ENCODE results near the gene NFATC3.

NFATC3 gene

DNA sequence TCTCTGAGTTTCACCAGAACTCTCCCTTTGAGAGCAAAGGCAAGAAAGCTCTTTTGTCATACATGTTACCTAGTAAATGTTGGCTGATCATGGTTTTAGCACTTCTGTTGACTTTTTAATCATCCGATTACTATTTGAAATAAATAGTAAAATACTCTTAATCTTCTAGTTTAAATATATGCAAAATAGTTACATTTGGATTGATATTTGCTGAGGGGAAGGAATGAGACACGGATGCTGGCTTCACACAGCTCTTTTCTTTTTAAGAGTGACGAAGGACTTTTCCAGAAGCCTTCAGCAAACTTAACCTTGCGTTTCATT is 9.4 kb downstream of the NFATC3 start:
- ATAC-seq (ENCODE audit: low read depth) = no peak

GRCh38 chr16:68096491-68096890 is 11.3 kb downstream of the NFATC3 start:
- TF ChIP-seq CTCF (IDR thresholded peaks at IDR 0.05; ENCODE audit: poor library complexity, severe bottlenecking) = no peak
- H3K9me3 ChIP-seq (ENCODE audit: severe bottlenecking) = peaks cover 5% of the 10 kb centered on the region
- H3K4me3 ChIP-seq (ENCODE audit: severe bottlenecking) = no peak overlapping the region
- DNase-seq (ENCODE audit: low spot score) = no peak
- H3K4me1 ChIP-seq (ENCODE audit: insufficient read depth, poor library complexity, severe bottlenecking) = peaks cover 24% of the 10 kb centered on the region
- H3K36me3 ChIP-seq (ENCODE audit: low read depth) = no peaks in the 10 kb centered on the region
- ATAC-seq (ENCODE audit: low read depth) = no peak
- H3K27me3 ChIP-seq (ENCODE audit: insufficient read depth, poor library complexity, severe bottlenecking) = no peaks in the 10 kb centered on the region
- no peak overlapping the region for H3K27ac ChIP-seq (ENCODE audit: poor library complexity, severe bottlenecking)

More for the DNA sequence above, 9.4 kb downstream of the NFATC3 start:
- Histone ChIP-seq H3K4me3 (ENCODE audit: severe bottlenecking) (no peak overlapping the region), H3K4me1 (ENCODE audit: insufficient read depth, poor library complexity, severe bottlenecking) (peaks cover 44% of the 10 kb centered on the region), H3K36me3 (ENCODE audit: low read depth) (no peaks in the 10 kb centered on the region), H3K27ac (ENCODE audit: poor library complexity, severe bottlenecking) (no peak overlapping the region), H3K9me3 (ENCODE audit: severe bottlenecking) (peaks cover 5% of the 10 kb centered on the region), H3K27me3 (ENCODE audit: insufficient read depth, poor library complexity, severe bottlenecking) (no peaks in the 10 kb centered on the region)
- no peak for DNase-seq (ENCODE audit: low spot score)
- TF ChIP-seq CTCF (IDR thresholded peaks at IDR 0.05; ENCODE audit: poor library complexity, severe bottlenecking) = no peak

DNA sequence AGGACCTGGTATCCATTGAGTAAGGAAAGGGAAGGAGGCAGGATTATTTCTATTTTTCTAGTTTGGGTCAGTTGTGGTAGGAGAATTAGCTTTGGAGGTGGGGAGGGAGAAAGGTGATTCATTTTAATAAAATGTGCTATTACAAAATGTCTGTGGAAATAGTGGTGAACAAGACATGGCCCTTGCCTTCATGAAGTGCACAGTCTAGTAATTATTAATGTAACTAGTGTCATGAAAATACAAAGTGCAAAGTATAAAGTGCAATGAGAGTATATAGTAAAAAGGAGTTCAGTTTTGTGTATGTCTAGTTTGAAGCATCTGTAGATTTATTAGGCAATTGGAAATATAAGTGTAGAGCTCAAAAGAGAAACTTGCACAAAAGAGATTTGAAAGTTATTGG is 11.9 kb downstream of the NFATC3 start:
- H3K27ac ChIP-seq (ENCODE audit: poor library complexity, severe bottlenecking) = no peak overlapping the region
- no peak overlapping the region for H3K4me3 ChIP-seq (ENCODE audit: severe bottlenecking)
- no peak for ATAC-seq (ENCODE audit: low read depth)

DNA sequence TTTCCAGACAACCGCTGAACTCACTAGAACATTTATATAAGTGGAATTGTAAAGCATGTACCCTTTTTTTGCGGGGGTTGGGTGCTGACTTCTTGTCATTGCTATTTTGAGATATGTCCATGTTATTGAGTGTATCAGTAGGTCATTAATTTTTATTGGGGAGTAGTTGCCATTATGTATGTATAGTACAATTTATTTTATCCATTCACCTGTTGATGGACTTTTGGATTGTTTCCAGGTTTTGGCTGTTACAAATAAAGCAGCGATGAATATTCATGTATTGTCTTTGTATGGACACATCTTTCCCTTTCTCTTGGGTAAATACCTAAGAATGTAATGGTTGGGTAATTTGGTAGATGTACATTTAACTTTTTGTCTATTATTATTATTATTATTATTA is 12.7 kb downstream of the NFATC3 start:
- H3K9me3 ChIP-seq (ENCODE audit: severe bottlenecking) = peaks cover 5% of the 10 kb centered on the region
- no peak for TF ChIP-seq CTCF (IDR thresholded peaks at IDR 0.05; ENCODE audit: poor library complexity, severe bottlenecking)
- no peaks in the 10 kb centered on the region for H3K27me3 ChIP-seq (ENCODE audit: insufficient read depth, poor library complexity, severe bottlenecking)
- H3K4me3 ChIP-seq (ENCODE audit: severe bottlenecking) = no peak overlapping the region
- no peak for ATAC-seq (ENCODE audit: low read depth)
- peaks cover 12% of the 10 kb centered on the region for H3K4me1 ChIP-seq (ENCODE audit: insufficient read depth, poor library complexity, severe bottlenecking)
- no peaks in the 10 kb centered on the region for H3K36me3 ChIP-seq (ENCODE audit: low read depth)
- H3K27ac ChIP-seq (ENCODE audit: poor library complexity, severe bottlenecking) = no peak overlapping the region
- no peak for DNase-seq (ENCODE audit: low spot score)

More for the DNA sequence above, 11.9 kb downstream of the NFATC3 start:
- TF ChIP-seq CTCF (IDR thresholded peaks at IDR 0.05; ENCODE audit: poor library complexity, severe bottlenecking) = no peak
- no peak for DNase-seq (ENCODE audit: low spot score)
- Histone ChIP-seq H3K36me3 (ENCODE audit: low read depth) (no peaks in the 10 kb centered on the region), H3K27me3 (ENCODE audit: insufficient read depth, poor library complexity, severe bottlenecking) (no peaks in the 10 kb centered on the region), H3K9me3 (ENCODE audit: severe bottlenecking) (peaks cover 5% of the 10 kb centered on the region), H3K4me1 (ENCODE audit: insufficient read depth, poor library complexity, severe bottlenecking) (peaks cover 20% of the 10 kb centered on the region)

GRCh38 chr16:68100488-68100887 is 15.3 kb downstream of the NFATC3 start:
- ATAC-seq (ENCODE audit: low read depth) = no peak
- DNase-seq (ENCODE audit: low spot score) = no peak

More at GRCh38 chr16:68100488-68100887, 15.3 kb downstream of the NFATC3 start:
- Histone ChIP-seq H3K36me3 (ENCODE audit: low read depth) (no peaks in the 10 kb centered on the region), H3K27me3 (ENCODE audit: insufficient read depth, poor library complexity, severe bottlenecking) (no peaks in the 10 kb centered on the region), H3K27ac (ENCODE audit: poor library complexity, severe bottlenecking) (no peak overlapping the region), H3K4me3 (ENCODE audit: severe bottlenecking) (no peak overlapping the region), H3K9me3 (ENCODE audit: severe bottlenecking) (peaks cover 6% of the 10 kb centered on the region), H3K4me1 (ENCODE audit: insufficient read depth, poor library complexity, severe bottlenecking) (no peaks in the 10 kb centered on the region)
- no peak for TF ChIP-seq CTCF (IDR thresholded peaks at IDR 0.05; ENCODE audit: poor library complexity, severe bottlenecking)

Data from RWPE2 (cell line).